ENCODE measurements around the gene SOX15.

The SOX15 gene

DNA sequence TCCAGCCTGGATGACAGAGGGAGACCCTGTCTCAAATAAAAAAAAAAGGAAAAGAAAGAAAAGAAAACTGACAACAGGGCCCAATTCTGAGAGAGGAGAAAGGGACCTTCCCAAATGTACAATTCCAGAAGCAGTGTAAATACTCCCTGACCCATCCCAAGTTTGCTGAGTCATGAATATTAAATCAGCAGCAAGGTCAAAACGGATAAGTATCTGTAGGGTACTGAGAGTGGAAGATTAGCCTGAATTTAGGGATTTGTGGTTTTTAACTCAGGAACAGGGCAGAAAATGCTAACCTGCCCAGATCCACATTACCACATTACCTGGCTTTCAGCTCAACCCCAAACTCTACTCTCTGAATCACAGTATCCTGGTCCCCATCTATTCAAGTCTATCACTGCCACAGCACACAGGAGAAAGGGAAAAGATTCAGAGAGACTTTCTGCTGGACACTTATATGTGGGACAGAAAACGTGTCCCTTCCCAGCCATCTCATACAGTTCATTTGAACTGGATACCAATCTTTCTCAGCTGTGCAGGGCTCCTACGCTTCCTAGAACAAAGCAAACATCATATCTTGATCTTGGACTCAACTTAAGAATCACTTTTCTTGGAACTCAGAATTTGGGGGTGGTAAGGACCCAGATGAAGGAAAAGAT lies 21.9 kb upstream of the SOX15 start:
- no peak for TF ChIP-seq FOXP2 (optimal IDR thresholded peaks at IDR 0.05; ENCODE audit: borderline replicate concordance, extremely low read depth, extremely low read length, insufficient read depth)
- TF ChIP-seq TAF1 (IDR thresholded peaks at IDR 0.05; ENCODE audit: borderline replicate concordance, insufficient read depth, low read length): no peak
- TF ChIP-seq, protein P1, sequence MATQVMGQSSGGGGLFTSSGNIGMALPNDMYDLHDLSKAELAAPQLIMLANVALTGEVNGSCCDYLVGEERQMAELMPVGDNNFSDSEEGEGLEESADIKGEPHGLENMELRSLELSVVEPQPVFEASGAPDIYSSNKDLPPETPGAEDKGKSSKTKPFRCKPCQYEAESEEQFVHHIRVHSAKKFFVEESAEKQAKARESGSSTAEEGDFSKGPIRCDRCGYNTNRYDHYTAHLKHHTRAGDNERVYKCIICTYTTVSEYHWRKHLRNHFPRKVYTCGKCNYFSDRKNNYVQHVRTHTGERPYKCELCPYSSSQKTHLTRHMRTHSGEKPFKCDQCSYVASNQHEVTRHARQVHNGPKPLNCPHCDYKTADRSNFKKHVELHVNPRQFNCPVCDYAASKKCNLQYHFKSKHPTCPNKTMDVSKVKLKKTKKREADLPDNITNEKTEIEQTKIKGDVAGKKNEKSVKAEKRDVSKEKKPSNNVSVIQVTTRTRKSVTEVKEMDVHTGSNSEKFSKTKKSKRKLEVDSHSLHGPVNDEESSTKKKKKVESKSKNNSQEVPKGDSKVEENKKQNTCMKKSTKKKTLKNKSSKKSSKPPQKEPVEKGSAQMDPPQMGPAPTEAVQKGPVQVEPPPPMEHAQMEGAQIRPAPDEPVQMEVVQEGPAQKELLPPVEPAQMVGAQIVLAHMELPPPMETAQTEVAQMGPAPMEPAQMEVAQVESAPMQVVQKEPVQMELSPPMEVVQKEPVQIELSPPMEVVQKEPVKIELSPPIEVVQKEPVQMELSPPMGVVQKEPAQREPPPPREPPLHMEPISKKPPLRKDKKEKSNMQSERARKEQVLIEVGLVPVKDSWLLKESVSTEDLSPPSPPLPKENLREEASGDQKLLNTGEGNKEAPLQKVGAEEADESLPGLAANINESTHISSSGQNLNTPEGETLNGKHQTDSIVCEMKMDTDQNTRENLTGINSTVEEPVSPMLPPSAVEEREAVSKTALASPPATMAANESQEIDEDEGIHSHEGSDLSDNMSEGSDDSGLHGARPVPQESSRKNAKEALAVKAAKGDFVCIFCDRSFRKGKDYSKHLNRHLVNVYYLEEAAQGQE (IDR thresholded peaks at IDR 0.05; ENCODE audit: insufficient read depth in 1 of 2, low read depth in 2 of 2, low read length in 2 of 2): no peak
- TF ChIP-seq POLR2AphosphoS5 (IDR thresholded peaks at IDR 0.05; ENCODE audit: low read depth, low read length): no peak

DNA sequence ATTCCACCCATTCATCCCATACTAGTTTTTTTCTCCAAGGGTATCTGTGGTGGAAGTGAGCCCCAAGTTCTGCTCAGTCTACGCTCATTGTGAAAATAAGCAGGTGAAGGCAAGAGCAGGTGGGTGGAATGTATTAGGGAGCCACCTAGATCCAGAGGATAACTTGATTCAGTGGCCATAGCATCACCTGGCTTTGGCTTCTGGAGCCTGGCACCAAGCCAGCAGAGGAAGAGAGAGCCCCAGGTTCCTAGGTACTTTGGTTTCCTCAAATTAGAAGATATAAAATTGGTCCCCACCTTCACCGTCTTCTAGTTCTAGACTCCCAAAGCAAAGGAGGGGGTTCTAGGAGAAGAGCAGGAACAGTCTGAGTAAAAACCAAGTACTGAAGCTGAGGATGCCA lies 20.7 kb upstream of the SOX15 start:
- TF ChIP-seq SIN3A (IDR thresholded peaks at IDR 0.05; ENCODE audit: borderline replicate concordance, insufficient read depth, low read length) (no peak), FOXP2 (optimal IDR thresholded peaks at IDR 0.05; ENCODE audit: borderline replicate concordance, extremely low read depth, extremely low read length, insufficient read depth) (no peak), TAF1 (IDR thresholded peaks at IDR 0.05; ENCODE audit: borderline replicate concordance, insufficient read depth, low read length) (no peak), POLR2AphosphoS5 (IDR thresholded peaks at IDR 0.05; ENCODE audit: low read depth, low read length) (no peak)
- TF ChIP-seq, protein P1 (IDR thresholded peaks at IDR 0.05; ENCODE audit: insufficient read depth in 1 of 2, low read depth in 2 of 2, low read length in 2 of 2): no peak

DNA sequence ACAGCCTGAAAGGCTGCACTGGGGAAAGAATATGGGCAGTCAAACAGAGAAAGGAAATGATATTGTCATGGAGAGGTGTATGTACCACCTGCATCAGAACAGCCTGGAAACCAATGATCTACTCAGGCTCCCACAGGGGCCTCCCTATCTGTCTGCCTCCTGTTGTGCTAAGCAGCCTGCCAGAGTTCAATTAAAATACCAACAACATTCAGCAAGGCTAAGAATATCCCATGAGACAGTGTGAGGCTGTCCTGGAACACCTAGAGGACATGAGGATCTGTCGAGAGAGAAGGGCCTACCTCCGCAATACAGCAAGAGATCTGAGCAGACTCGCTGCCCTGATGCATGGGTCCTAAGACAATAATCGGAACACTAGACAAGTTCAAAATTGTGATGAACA lies 16.4 kb upstream of the SOX15 start:
- TF ChIP-seq SIN3A (IDR thresholded peaks at IDR 0.05; ENCODE audit: borderline replicate concordance, insufficient read depth, low read length): no peak
- TF ChIP-seq TAF1 (IDR thresholded peaks at IDR 0.05; ENCODE audit: borderline replicate concordance, insufficient read depth, low read length): no peak
- TF ChIP-seq, protein P1 (IDR thresholded peaks at IDR 0.05; ENCODE audit: insufficient read depth in 1 of 2, low read depth in 2 of 2, low read length in 2 of 2): no peak
- no peak for TF ChIP-seq FOXP2 (optimal IDR thresholded peaks at IDR 0.05; ENCODE audit: borderline replicate concordance, extremely low read depth, extremely low read length, insufficient read depth)
- TF ChIP-seq POLR2AphosphoS5 (IDR thresholded peaks at IDR 0.05; ENCODE audit: low read depth, low read length): no peak

DNA sequence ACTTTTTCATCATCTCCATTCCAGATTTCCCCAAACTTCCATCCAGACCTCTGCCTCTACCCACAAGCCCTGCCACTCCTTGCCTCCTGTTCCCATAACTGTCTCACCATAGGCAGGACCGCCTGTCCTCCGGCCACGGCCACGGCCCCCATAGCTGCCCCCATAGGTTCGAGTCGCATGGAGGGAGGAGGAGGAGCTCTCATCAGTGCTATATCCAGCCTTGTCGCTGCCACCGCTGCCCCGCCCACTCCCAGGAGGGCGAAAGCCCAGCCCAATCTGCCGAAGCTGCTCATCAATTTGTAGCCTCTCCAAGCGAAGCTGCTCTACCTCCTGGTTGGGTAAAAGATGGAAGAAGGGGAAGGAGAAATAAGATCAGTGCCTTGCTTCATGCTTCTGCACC lies 3.4 kb upstream of the SOX15 start:
- TF ChIP-seq SIN3A (IDR thresholded peaks at IDR 0.05; ENCODE audit: borderline replicate concordance, insufficient read depth, low read length): no peak

DNA sequence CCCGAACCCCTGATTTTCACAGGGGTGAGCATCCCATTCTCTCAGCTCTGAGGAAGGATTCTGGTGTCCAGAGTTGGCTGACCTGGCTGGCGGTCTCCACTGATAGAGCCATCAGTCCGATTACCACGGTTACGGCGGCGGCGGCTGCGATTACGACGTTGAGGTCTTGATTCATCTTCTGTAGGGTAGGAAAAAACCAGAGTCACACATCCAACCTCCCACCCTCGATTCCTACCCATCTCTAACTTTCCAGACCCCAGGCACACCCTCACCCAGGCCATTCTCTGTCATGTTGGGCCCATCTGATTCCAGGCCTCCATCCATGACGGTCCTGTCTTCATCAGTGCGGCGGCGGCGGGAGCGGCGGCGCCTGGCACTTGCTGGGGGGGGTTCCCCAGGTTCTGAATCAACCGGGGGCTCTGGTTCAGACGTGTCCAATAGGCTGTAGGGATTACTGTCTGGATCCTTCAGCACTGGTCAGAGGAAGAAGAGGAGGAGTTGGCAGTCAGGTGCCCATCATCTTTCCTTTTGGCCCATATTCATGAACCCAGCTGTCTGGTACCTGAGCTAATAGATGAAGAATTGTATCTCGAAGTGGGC lies 2.6 kb upstream of the SOX15 start:
- TF ChIP-seq FOXP2 (optimal IDR thresholded peaks at IDR 0.05; ENCODE audit: borderline replicate concordance, extremely low read depth, extremely low read length, insufficient read depth) (no peak), SIN3A (IDR thresholded peaks at IDR 0.05; ENCODE audit: borderline replicate concordance, insufficient read depth, low read length) (no peak), TAF1 (IDR thresholded peaks at IDR 0.05; ENCODE audit: borderline replicate concordance, insufficient read depth, low read length) (no peak), POLR2AphosphoS5 (IDR thresholded peaks at IDR 0.05; ENCODE audit: low read depth, low read length) (no peak)
- TF ChIP-seq, protein P1 (IDR thresholded peaks at IDR 0.05; ENCODE audit: insufficient read depth in 1 of 2, low read depth in 2 of 2, low read length in 2 of 2): no peak

Data from PFSK-1 (cell line).